ENCODE measurements around the gene CAPRIN2.
A peak's percentile ranks its signal among the peaks of the same experiment; 100 is the strongest.

The CAPRIN2 gene

DNA sequence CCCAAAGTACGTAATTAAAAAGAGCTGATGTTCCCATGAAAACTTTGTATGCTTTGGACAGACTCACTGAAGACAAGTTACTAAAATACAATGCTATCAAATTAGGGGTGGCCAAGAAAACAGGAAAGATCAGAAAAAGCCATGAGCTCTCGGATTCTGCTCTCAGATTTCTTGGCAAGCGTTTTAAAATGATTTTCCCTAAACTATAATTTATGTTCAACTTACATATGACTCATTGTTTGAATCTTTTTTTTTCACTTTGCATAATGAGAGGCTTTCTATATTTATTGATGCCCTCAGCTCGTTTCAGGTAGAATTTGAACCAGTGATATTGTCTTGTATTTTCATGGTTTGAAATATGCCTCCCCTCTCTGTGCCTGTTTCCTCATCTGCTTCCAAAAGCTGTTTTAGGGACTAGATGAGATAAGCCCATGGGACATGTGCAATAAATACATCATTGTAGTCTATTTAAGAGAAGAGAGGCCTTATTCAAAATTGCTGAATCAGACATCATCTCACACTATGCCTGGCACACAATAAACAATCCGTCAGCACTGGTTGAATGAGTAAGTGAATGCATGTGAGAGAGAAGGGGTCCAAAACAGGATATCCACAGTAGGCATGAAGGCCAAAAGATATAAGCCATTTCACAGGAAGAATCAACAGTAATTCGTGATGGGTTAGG, 54.4 kb downstream of the CAPRIN2 start:
- no peak for DNase-seq (ENCODE audit: low read depth in 2 of 2, low spot score in 1 of 2)

DNA sequence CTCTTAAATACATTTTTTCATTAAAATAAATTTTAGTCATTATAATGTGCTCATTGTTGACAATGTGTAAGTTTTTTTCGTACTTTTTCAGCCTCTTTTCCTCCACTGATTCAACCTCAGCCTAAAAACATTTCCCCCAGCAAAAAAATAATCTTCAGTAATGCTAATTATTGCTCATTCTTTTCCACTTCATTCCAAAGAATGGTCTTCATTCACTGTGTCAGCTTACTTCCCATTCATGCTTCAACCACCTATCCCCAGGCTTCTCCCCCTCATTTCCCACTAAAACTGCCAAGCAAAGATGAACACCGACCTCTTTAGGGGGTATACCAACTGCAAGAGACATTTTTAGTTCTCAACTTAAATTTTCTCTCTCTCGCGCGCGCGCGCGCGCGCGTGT, 56.4 kb downstream of the CAPRIN2 start:
- no peak for DNase-seq (ENCODE audit: low read depth in 2 of 2, low spot score in 1 of 2)

DNA sequence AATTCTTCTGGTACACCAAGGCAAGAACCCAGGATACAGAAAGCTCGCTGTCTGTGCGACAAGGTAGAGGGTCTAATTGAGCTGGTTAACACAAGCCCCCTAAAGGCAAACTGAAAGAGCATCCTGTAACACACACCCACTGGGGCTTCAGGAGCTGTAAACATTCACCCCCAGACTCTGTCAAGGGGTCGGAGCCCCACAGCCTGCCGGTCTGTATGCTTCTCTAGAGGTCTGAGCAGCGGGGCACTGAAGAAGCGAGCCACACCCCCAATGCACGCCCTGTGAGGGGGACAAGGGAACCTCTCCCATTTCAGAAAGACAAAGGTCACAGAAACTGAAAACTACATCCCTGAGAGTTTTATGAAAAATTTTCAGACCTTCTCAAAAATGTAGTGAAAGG, 57.8 kb downstream of the CAPRIN2 start:
- DNase-seq (ENCODE audit: low read depth in 2 of 2, low spot score in 1 of 2) = no peak

DNA sequence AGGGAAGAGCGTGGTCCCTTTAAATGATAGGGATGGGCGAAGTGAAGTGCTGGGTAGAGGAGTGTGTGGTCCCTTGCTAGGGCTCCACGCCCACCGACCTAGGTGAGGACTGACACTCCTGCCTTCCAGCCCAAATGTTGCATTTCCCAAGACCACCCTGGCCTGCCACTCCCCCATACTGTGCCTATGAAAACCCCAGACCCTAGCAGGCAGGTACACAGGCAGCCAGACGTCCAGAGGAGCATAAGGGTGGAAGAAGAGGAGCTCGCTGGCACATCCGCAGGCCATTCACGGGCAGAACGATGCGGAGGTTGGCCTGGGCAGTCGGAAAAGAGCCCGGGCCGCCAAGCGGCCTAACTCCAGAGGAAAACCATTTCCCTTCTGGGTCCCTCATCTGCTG, 58.3 kb downstream of the CAPRIN2 start:
- no peak for DNase-seq (ENCODE audit: low read depth in 2 of 2, low spot score in 1 of 2)

DNA sequence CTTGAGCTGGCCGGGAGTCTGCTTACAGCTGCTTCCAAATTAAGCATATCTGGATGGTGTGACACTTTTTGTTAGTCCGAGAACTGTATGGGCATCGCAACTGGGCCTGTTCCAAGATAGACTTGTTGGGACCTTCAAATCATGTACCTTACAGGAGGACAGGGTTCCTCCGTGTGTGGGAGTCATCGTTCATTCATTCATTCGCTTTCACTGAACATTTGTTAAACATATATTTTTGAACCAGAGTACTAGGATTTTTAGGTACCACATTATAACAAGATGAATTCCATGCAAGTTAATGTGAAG, 58.7 kb downstream of the CAPRIN2 start:
- no peak for DNase-seq (ENCODE audit: low read depth in 2 of 2, low spot score in 1 of 2)

DNA sequence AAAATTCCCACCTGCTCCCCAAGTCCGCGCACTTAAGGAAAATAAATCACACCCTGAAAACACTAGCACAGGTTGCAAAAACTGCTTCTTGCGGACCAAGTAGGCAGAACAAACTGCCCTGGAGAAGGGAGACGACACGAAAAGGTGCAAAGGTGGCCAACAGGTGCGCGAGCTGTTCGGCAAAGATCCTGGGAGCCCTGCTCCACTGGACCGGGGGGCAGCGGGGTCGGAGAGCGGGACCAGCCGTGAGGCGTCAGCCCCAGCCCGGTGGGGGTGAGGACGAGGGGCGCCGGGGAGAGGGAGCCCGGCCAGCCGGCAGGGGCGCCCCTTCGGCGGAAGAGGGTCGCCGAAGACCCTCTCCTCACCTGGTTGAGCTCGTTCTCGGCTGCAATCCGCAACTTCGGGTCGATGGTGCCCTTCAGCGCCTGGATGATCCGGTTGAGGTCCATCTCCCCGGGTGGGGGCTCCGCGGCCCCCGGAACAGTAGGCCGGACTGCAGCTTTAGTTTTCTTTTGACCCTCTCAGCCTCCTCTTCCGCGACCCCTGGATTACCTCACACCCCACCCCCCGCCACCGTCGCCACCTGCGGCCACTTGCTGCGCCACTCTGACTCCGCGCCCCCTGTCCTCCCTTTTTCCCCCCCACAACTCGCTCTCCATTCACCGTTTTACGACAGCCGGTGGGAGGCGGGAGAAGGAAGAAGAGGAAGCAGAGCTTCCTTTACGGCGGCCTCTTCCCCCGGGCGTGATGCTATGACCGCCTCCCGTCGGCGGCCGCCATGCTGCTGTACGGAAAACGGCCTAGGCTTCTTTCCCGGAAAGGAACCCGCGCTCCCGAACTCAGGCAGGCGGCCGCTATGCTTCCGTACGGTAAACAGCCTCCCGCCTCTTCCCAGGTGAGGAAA, 59.3 kb downstream of the CAPRIN2 start, which contains the start of gene IPO8:
Gene IPO8, minus strand, starts transcription at position 671 of the 904 bp plus-strand sequence. Its CDS starts 222 bp downstream, at position 449.
- DNase-seq (ENCODE audit: low read depth in 2 of 2, low spot score in 1 of 2) = peak; percentile 52 to 69

DNA sequence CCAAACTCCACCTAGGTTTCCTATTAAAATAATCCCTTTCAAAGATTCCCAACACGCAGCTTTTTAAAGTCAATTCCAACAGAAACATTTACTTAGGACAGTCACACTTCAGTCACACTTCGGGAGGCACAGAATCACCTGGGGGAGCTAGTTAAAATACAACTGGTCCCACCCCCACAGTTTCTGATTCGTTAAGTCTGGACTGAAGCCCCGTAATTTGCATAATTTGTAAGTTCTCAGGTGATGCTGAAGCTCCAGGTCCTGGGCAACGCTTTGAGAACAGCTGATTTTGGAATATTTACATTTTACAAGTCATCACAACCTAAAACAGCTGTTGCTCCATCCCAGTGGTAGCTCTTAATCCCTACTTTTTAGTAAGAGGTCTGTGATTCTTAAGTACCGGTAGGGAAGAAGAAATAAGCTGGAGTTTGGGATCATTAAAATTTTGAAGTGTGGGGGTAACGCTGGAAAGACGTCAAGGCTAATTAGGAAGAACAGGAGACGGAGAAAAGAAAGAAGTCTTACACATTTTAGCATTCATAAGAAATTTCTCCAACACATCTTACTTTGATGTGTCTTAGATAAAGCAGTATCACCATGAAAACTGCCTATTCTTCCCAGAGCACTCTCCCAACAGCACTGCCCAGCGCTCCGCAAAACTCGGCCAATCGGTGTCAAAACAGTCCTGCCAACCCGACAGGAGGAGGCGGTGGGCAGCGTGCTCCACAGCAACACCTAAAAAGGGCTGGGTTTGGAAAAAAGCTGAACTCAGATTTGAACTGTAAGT, 60.1 kb downstream of the CAPRIN2 start:
- DNase-seq (ENCODE audit: low read depth in 2 of 2, low spot score in 1 of 2) = no peak

DNA sequence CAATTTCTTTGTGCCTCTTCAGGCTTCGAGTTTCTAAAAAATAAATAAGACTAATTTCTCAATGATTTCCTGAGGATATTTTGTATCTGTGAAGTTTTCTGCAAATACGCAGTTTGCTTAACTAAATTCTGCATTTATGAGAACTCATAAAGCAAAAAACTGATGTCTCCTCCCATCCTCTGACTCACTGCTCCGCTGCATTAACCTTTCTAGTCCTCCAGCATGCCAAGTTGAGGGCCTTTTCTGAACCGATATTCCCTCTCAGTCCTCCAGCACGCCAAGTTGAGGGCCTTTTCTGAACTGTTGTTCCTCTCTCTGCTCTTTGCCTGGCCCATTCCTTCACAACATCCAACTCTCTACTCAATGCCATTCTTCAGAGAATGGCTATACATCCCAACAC, 62.3 kb downstream of the CAPRIN2 start:
- DNase-seq (ENCODE audit: low read depth in 2 of 2, low spot score in 1 of 2) = no peak

DNA sequence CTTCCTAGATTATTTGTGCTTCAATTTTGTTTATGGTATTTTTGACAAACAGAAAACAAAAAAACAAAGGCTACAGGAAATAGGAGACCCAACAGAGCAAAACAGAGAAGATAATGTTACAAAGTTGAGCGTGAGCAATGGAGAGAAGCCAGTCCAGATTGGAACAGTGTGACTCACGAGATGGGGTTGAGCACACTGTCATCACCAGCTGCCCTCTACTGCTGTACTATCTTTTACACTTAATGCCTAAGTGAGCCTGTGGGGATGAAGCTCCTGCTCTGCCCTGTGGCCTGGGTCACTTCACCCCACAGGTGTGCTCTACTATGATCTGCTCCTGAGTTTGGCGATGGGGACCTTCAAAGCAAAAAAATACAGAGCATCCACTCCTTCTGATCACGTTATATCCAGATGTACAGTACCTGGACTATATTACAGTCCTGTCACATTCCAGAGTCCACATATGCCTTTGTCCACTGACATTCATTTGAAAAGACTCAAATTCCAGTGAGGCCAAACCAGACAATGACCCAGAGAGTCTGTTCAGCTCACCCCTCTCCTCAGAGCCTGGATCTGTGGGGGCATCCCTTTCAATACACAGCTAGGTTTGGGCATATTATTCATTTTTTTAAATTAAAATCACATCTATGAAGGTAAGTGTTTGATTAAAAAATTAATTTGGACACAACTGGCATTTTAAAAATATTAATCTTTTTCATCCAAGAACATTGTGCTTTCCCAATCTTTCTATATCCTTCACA, 63.5 kb downstream of the CAPRIN2 start:
- no peak for DNase-seq (ENCODE audit: low read depth in 2 of 2, low spot score in 1 of 2)

DNA sequence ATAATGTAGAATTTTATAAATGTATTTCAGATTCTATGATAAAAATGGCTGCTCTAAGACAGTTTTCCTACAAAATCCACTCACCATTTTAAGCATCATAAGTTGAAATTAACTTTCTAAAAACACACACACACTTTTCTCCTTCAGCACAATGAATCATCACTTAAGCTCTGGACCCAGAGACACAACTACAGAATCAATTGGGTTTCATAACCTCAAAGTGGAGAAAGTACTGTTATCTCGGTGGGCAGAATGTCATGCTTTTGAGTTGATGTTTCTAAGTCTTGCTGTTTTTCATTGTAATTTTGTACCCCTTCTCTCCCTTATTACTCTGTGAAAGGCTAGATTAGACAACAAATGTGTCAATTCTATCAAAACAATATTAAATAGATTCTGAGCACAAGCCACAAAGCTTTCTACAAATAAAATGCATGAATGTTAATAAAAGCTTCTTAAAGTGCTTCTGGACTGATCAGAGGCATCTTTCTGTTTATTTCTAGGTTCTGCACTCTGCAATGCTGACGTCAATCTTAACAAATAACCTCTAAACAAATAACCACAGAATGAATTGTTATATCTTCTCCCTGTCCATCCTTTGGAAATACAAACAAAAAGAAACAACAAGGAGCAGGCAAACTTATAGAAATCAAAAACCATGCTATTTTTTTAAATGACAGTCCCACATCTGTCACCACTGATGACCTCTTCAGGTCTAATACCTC, 67.3 kb downstream of the CAPRIN2 start:
- DNase-seq (ENCODE audit: low read depth in 2 of 2, low spot score in 1 of 2) = no peak

DNA sequence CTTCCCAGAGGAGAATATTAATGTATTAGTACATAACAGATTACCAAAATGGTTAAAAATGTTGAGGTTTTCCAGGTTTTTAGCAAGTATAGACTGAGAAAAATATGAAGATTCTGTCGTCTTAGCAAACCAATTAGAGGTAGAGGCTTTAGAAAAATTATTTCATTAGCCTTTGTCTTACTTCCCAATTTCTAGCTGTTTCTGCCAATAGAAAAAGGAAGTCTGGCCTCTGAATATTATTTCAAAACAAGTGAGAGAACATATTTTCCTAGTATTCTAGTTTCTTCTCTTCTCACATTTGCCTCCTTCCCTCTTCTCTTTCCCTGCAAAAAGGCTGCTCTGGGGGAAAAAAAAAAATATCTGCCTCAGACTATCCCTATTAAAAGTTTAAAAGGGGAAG, 75.5 kb downstream of the CAPRIN2 start:
- DNase-seq (ENCODE audit: low read depth in 2 of 2, low spot score in 1 of 2) = no peak

DNA sequence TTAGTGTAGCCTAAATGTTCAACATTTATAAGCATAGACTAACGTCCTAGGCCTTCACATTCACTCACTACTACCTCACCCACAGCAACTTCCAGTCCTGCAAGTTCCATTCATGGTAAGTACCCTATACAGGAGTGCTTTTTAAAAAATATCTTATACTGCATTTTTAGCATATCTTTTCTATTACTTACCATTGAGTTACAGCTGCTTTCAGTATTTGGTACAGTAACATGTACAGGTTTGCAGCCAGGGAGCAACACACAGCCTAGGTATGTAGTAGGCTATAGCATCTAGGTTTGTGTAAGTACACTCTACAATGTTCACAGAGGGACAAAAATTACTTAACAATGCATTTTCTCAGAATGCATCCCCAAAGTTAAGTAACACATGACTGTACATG, 76.5 kb downstream of the CAPRIN2 start:
- no peak for DNase-seq (ENCODE audit: low read depth in 2 of 2, low spot score in 1 of 2)

DNA sequence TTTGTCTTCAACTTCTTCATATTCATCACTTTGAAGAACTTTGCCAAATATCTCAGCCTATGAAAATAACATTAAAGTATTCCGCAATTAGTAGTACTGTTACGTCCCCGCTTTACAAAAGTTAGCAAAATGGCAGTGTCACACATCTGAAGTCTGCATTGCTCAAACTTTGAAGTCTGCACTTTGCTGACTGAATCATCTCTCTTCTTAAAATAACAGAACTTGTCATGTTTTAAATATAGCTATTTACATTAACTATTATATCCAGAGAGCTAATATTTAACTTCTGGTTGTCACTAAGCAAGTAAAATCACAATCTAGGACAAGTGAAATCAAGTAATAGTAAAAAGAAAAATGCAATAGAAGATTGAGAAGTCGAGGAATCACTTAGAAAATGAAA, 93.5 kb downstream of the CAPRIN2 start:
- no peak for DNase-seq (ENCODE audit: low read depth in 2 of 2, low spot score in 1 of 2)
